Testis (tissue), 2 donors: ENCODE results near the gene ITPK1.

Experiments used
- CTCF ChIP-seq, 3 experiments: fragments of 450-650 bp in 2 of 3; fragments of 200-600 bp in 1 of 3; sonication (generic) in 1 of 3; IDR thresholded peaks; one replicate each; pipeline ENCODE4 v1.5.1; 2016 to 2019; ENCODE audit warnings: antibody characterized with exemption in 3 of 3, mild to moderate bottlenecking in 2 of 3, moderate library complexity in 1 of 3
- POLR2A ChIP-seq: fragments of 450-650 bp; IDR thresholded peaks from one replicate; pipeline ENCODE4 v1.6.1; 2017; ENCODE audit warnings: antibody characterized with exemption, mild to moderate bottlenecking, moderate library complexity

DNA sequence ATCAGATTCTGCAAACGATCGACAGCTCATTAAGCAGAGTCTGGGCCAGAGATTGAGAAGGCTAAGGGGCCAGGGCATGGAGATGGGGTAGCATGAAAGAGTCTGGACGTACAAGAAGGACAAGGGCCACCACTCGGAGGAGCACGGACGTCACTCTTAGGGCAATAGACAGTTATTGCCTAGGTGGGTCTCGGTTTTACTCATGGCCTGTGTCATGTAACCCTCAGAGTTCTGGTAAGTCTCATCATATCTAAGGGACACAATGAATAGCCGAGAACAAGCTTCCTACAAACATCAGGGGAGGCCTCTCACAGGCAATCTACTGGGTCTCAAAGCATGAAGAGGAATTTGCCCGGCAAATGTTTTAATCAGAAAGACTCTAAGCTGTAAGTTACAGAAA lies 30.4 kb upstream of the ITPK1 start:
- TF ChIP-seq CTCF (IDR thresholded peaks at IDR 0.05) (no peak), POLR2A (no peak)
